ENCODE measurements around the gene SEL1L3. TPM values are rescaled to one million over a fixed set of nuclear protein-coding genes. Genes with fewer than 3 reads are reported as not detected.

SEL1L3 gene
- total RNA-seq, 1 experiment from 2014 or later = 31.9 TPM

DNA sequence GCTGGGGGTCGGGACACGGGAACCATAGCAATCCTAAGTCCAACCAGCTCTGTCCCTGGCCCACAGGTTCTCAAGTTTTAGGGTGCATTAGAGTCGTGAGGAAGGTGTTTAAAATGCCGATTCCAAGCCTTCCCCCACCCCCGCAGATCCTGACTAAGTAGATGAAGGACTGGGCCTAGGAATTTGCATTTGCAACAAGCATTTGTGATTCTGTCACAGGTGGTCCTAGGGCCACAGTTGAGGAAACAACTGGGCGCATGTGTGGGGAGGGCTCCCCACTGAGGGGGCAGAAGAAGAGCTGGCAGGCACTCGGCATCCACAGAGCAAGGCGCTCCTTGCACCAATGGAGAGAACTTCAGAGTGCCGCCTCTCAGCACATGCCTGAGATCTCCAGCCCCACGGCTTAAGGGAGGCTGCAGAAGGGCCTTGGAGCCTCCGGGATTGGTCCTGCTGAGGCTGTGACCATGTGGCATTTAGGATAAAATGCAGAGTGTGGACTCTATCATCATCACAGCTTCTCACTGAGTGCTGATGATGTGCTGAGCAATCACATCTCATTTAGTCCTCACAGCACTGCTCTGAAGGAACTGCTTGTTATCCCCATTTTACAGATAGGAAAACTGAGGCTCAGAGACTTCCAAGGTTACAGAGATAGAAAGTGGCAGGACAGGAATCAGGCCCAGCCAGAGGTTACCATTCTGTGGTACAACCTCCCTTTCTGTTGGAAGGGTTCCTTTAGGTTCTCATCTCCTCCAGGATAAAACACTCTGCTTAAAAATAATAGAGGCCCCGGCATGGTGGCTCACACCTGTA, 16.7 kb downstream of the SEL1L3 start:
- H2AFZ ChIP-seq (ENCODE audit: low read length) = no peak overlapping the region
- TF ChIP-seq, protein P1, sequence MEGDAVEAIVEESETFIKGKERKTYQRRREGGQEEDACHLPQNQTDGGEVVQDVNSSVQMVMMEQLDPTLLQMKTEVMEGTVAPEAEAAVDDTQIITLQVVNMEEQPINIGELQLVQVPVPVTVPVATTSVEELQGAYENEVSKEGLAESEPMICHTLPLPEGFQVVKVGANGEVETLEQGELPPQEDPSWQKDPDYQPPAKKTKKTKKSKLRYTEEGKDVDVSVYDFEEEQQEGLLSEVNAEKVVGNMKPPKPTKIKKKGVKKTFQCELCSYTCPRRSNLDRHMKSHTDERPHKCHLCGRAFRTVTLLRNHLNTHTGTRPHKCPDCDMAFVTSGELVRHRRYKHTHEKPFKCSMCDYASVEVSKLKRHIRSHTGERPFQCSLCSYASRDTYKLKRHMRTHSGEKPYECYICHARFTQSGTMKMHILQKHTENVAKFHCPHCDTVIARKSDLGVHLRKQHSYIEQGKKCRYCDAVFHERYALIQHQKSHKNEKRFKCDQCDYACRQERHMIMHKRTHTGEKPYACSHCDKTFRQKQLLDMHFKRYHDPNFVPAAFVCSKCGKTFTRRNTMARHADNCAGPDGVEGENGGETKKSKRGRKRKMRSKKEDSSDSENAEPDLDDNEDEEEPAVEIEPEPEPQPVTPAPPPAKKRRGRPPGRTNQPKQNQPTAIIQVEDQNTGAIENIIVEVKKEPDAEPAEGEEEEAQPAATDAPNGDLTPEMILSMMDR (conservative IDR thresholded peaks at IDR 0.05; ENCODE audit: low read depth, low read length) = no peak
- no peak for TF ChIP-seq EZH2phosphoT487 (IDR thresholded peaks at IDR 0.05; ENCODE audit: borderline replicate concordance, low read length)
- no peak for TF ChIP-seq EZH2 (IDR thresholded peaks at IDR 0.05; ENCODE audit: low read length, unreplicated experiment)
- DNase-seq = no peak
- H3K9ac ChIP-seq (ENCODE audit: low read length) = no peak overlapping the region
- no peaks in the 10 kb centered on the region for H3F3A ChIP-seq (ENCODE audit: low read length, unreplicated experiment)
- no peak for ATAC-seq
- H3K4me3 ChIP-seq (ENCODE audit: low read length) = no peak overlapping the region
- CTCF ChIA-PET = no interaction called here
- POLR2A ChIA-PET (ENCODE audit: unreplicated experiment) = no interaction called here
- no TSS peak for BruUV-seq (replicated peaks)
- H3K4me2 ChIP-seq (ENCODE audit: low read length) = no peak overlapping the region
- H3K4me1 ChIP-seq (ENCODE audit: insufficient read depth, low read length) = peaks cover 8% of the 10 kb centered on the region
- intact Hi-C loops (cut with micrococcal nuclease) = no loop called here
- no peaks in the 10 kb centered on the region for H3K79me2 ChIP-seq (ENCODE audit: low read length)
- H4K20me1 ChIP-seq (ENCODE audit: low read length) = no peaks in the 10 kb centered on the region
- no peaks in the 10 kb centered on the region for H3K9me3 ChIP-seq (ENCODE audit: low read length)
- no peaks in the 10 kb centered on the region for H3K36me3 ChIP-seq (ENCODE audit: low read depth, low read length)
- no peak overlapping the region for H3K27ac ChIP-seq (ENCODE audit: low read length)
- no peaks in the 10 kb centered on the region for H3K9me2 ChIP-seq (replicated peaks; ENCODE audit: low read length)
- H3K27me3 ChIP-seq (ENCODE audit: low read length) = no peaks in the 10 kb centered on the region

DNA sequence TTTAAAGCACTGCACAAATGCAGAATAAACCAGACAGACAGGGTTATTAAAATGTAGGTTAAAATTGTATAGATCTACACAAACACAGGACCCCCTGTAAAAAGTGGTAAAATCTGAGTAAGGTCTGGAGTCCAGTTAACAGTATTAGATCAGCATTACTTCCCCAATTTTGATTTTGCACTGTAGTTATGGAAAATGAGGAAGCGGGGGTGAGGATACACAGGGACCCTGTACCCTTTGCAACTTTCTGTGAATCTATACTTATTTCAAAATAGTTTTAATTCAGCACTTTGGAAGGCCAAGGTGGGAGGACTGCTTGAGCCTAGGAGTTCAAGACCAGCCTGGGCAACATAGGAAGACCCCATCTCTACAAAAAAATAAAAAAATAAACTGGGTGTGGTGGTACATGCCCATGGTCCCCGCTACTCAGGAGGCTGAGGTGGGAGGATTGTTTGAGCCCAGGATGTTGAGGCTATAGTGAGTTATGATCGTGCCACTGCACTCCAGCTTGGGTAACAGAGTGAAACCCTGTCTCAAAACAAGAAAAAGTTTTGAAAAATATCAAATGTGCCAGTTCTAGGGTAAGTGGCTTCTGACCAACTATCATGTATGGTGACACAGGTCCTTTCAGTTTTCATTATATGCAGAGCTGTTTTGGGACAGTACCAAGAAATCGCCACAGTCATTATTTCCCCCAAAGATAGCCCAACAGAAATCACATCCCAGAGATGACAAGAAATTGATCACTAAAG, 17.7 kb downstream of the SEL1L3 start:
- intact Hi-C loops (cut with micrococcal nuclease) = no loop called here
- H3K27ac ChIP-seq (ENCODE audit: low read length) = no peak overlapping the region

More for the DNA sequence above, 17.7 kb downstream of the SEL1L3 start:
- ATAC-seq (no peak), DNase-seq (no peak)
- TF ChIP-seq EZH2phosphoT487 (IDR thresholded peaks at IDR 0.05; ENCODE audit: borderline replicate concordance, low read length) (no peak), EZH2 (IDR thresholded peaks at IDR 0.05; ENCODE audit: low read length, unreplicated experiment) (no peak)
- TF ChIP-seq, protein P1 (conservative IDR thresholded peaks at IDR 0.05; ENCODE audit: low read depth, low read length) = no peak
- no peaks in the 10 kb centered on the region for H3K9me2 ChIP-seq (replicated peaks; ENCODE audit: low read length)
- ChIA-PET CTCF (no interaction called here), POLR2A (ENCODE audit: unreplicated experiment) (no interaction called here)
- H3K79me2 ChIP-seq (ENCODE audit: low read length) = no peaks in the 10 kb centered on the region
- peaks cover 8% of the 10 kb centered on the region for H3K4me1 ChIP-seq (ENCODE audit: insufficient read depth, low read length)
- H3K4me2 ChIP-seq (ENCODE audit: low read length) = no peak overlapping the region
- no peaks in the 10 kb centered on the region for H3F3A ChIP-seq (ENCODE audit: low read length, unreplicated experiment)
- H3K9ac ChIP-seq (ENCODE audit: low read length) = no peak overlapping the region
- no peak overlapping the region for H2AFZ ChIP-seq (ENCODE audit: low read length)
- no TSS peak for BruUV-seq (replicated peaks)
- no peaks in the 10 kb centered on the region for H3K36me3 ChIP-seq (ENCODE audit: low read depth, low read length)
- no peaks in the 10 kb centered on the region for H4K20me1 ChIP-seq (ENCODE audit: low read length)
- H3K9me3 ChIP-seq (ENCODE audit: low read length) = no peaks in the 10 kb centered on the region
- no peaks in the 10 kb centered on the region for H3K27me3 ChIP-seq (ENCODE audit: low read length)
- H3K4me3 ChIP-seq (ENCODE audit: low read length) = no peak overlapping the region

Data from PC-3 (cell line).